ENCODE data around the gene DCUN1D2.
"Not testable (repeated sequence)": the region's sequence is repeated elsewhere in the genome, so short reads cannot be mapped to it uniquely, and the experiment has no call there.

Gene DCUN1D2

DNA sequence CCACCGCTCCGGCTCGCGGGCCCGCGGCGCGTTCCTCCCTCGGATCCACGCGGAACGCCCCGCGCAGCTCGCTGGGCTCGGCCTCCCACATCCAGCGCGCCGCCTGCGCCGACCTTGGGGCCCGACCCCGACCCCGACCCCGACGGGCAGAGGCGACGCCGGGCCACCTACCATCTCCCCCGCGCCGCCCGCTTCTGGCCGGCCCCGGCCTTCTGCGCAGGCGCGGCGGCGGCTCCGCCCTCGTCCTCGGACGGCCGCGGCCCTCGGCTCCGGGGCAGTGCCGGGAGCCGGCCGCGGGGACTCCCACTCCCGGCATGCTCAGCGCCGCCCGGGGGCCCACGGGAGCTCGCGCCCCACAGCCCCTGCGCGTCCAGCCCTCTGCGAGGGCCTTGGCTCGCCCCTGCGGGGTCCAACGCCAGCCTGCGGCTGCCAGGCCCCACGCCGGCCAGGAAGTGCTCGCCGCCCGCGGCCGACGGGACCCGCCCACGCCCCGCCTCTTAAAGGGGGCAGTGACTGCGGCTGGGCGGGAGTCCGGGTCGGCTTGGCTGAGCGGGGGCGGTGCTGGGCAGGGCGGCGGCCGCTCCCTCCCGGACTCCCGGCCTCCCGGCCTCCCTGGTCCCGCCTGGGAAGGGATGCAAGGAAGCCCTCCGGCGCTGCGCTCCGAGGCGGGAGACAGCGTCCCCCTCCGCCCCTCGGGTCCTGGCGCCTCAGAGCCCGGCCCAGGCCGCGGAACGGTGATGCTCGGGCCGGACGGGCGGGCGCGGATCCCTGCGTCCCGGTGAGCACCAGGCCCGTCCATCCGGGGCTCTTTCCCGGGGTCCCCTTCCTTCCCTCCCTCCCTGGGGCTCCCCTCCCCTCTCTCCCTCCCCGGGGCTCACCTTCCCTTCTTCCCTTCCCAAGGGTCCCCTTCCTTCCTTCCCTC lies at the start of gene DCUN1D2:
DCUN1D2 (minus strand) TSS at position 216 of the 922 bp plus-strand sequence; CDS start at position 174, 42 bp downstream.
- peak; percentile 97 for DNase-seq (ENCODE audit: low spot score)

DNA sequence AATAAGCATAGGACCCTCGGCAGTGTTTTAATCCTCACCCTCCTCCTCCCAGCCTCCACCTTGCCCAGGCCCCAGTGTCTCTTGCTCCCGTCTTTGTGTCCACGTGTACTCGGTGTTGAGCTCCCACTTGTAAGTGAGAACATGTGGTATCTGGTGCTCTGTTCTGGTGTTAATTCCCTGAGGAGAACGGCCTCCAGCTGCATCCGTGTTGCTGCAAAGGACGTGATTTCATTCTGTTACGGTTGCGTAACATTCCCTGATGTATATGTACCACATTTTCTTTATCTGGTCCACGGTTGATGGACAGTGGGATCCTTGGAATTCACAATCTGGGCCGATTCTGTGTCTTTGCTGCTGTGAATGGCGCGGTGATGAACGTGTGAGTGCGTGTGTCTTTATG lies 49.3 kb upstream of the DCUN1D2 start:
- DNase-seq (ENCODE audit: low spot score) = no peak

GRCh38 chr13:113539176-113539575 lies 48.7 kb upstream of the DCUN1D2 start:
- no peak for DNase-seq (ENCODE audit: low spot score)

DNA sequence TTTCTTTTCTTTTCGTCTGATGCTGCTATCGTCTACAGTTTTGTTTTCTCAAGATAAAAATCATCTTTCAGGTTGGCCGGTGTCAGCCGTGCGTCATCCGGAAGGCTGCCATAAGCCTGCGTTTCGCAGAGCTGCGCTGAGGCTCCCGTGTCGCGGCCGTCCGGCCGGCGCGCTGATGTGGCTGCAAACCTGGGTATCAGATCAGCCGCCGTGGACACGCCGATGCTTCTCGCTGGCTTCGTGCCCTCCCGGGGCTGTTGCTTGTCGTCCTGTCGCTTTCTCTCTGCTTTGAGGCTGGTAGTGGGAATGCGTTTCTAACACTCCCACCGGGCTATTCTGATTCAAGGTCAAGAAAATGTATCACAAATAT lies 48.2 kb upstream of the DCUN1D2 start:
- no peak for DNase-seq (ENCODE audit: low spot score)

- no peak for DNase-seq (ENCODE audit: low spot score)
Measured at GRCh38 chr13:113537909-113538688, 47.6 kb upstream of the DCUN1D2 start.

- DNase-seq (ENCODE audit: low spot score) = no peak
Measured at GRCh38 chr13:113537205-113537604, 46.7 kb upstream of the DCUN1D2 start.

DNA sequence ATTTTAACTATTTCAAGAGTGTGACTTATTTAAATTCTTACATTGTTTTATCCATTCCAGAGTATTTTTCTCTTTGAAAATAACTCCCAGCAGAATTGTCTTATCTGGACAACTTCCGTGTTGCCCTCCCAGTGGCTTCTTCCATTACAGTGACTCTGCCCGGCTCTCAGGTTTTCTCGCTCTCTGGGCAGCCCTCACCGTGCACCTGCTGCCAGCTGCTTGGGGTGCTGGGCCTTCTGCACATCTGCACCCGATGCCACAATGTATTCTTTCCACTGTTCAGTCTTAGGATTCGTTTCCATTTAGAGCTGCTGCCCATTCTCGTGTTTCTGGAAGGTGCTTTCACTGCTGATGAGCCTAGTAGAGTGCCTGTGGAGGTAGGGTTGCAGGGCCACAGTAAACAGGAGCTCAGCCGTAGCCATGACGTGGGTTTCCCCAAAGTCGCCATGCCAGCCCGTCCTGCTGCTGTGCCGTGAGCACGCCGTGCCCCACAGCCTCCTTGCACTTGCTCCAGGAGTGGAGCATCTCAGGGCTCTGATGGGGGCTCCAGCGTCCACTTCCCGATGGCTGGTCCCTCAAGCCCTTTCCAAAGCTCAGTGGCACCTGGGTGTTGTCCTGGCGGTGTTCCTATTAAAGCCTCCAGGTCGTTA lies 46.1 kb upstream of the DCUN1D2 start:
- DNase-seq (ENCODE audit: low spot score) = no peak

GRCh38 chr13:113535381-113535781 lies 44.9 kb upstream of the DCUN1D2 start:
- DNase-seq (ENCODE audit: low spot score) = no peak

DNA sequence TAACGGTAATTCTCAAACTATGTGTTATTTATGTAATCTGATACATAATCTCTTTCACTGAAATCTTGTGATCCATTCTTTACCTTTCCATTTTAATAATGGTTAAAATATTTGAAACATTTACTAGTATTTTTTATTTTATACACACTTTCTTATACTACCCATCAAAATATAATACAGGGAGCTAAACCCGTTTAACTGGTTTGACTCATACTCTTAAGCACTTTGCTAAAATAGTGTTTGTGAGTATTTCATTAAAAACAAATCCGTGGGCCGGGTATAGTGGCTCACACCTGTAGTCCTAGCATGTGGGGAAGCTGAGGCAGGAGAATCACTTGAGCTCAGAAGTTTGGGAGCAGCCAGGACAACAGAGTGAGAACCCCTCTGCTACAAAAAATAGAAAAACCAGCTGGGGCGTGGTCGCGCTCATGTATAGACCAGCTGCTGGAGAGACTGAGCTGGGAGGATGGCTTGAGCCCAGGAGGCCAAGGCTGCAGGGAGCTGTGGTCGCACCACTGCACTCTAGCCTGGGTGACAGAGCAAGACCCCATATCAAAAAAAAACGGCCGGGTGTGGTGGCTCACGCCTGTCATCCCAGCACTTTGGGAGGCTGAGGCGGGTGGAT lies 43.8 kb upstream of the DCUN1D2 start:
- DNase-seq (ENCODE audit: low spot score) = no peak

DNA sequence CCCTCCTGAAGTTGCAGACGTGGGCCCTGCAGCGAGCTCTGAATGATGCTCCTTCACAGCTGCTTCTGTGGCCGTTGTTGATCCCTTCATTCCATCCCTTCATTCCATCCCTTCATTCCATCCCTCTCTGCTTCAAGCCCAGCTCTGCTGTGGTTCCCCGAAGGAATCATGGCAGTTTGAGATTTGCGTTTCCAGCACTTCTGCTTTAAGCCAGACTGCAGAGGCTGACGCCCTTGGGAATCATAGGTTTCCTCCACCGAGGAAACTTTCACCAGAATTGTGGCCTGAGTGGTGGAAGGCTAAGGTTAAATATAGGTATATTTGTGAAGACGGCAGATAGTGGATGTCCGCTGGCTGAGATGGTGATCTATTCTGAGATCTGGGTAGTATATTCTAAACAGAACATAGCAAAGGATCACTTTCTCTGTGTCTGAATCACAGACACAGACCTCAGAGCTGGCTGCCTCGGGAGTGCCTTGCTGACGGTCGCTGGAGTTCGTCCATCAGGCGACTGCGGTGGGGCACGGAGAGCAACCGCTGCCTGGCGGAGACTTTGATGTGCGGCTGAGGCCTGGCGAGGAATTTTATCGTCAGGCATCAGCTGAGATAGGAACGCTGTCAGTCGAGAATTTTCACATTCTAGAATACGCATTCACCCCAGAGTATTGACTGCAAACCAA lies 42.8 kb upstream of the DCUN1D2 start:
- no peak for DNase-seq (ENCODE audit: low spot score)

GRCh38 chr13:113532156-113532806 lies 41.8 kb upstream of the DCUN1D2 start:
- DNase-seq (ENCODE audit: low spot score) = peak; percentile 71

DNA sequence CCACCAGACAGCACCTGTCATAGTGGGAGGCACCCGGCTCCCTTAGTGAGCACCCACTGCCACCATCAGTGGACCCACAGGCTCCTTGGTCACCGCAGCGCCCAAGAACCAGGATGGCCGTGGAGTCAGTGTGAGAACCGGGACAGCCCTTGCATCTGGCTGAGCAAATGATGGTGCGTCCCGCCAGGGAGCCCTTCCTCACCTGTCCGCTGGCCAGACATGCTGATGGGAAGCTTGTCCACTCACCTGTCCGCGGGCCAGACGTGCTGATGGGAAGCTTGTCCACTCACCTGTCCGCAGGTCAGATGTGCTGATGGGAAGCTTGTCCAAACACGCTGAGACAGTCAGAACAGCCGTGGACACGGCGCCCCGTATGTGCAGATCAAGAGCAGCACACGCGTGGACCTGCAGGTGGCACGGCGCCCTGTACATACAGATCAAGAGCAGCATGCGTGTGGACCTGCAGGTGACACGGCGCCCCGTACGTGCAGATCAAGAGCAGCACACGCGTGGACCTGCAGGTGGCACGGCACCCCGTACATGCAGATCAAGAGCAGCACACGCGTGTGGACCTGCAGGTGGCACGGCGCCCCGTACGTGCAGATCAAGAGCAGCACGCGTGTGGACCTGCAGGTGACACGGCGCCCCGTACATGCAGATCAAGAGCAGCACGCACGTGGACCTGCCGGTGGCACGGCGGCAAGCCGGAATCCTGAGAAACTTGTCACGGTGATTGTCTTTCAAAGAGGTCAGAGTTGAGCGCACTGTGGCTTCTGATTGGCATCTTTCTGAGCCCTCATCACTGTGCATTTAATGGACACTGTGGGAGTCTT lies 40.7 kb upstream of the DCUN1D2 start:
- DNase-seq (ENCODE audit: low spot score) = no peak

GRCh38 chr13:113528813-113529180 lies 38.3 kb upstream of the DCUN1D2 start:
- DNase-seq (ENCODE audit: low spot score) = no peak

DNA sequence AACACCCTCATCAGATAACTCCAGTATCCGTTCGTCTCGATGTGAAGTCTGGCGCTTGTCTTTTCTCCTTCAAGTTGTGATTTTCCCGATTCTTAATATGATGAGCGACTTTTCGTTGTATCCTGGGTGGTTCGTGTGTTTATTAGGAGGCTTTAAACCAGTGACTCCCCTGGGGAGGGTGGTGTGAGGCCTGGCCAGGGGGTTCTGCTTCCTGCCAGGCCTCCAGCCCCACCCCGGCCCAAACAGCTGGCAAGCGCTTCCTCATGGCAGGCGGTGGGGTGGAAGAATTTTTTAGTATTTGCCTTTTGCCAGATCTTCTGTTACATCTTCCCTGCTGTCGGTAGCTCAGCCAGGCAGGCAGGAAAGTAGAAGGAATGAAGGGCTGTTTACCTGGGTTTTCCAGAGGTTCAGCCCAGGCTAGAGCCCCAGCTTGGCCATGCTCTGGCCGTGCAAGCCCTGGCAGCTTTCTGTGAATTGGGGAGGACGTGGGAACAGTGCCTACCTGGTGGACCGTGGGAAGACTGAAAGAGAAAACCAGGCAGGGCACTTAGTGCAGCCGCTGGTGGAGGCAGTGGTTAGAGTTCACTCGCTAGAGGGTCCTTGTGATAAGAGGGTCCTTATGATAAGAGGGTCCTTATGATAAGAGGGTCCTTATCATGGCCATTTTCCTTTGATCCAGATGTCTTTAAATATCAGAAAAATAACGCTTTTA lies 37.7 kb upstream of the DCUN1D2 start:
- no peak for DNase-seq (ENCODE audit: low spot score)

GRCh38 chr13:113527272-113527958 lies 36.9 kb upstream of the DCUN1D2 start:
- no peak for DNase-seq (ENCODE audit: low spot score)

GRCh38 chr13:113526466-113527220 lies 36.1 kb upstream of the DCUN1D2 start:
- no peak for DNase-seq (ENCODE audit: low spot score)

DNA sequence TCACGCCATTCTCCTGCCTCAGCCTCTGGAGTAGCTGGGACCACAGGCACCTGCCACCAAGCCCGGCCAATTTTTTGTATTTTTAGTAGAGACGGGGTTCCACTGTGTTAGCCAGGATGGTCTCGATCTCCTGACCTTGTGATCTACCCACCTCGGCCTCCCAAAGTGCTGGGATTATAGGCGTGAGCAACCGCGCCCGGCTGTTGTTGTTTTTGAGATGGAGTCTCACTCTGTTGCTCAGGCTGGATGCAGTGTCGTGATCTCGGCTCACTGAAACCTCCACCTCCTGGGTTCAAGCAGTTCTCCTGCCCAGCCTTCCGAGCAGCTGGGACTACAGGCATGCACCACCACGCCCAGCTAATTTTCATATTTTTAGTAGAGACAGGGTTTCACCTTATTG lies 31.9 kb upstream of the DCUN1D2 start:
- DNase-seq (ENCODE audit: low spot score) = not testable (repeated sequence)

GRCh38 chr13:113520571-113520970 lies 30.1 kb upstream of the DCUN1D2 start:
- DNase-seq (ENCODE audit: low spot score) = no peak

Measured in kidney tubule cell (primary cell).